OCI-LY1 (cell line): ENCODE measurements around the gene ALG2.

Experiments
- H2AFZ ChIP-seq: fragments of 200-600 bp; sonication (generic), shearing (Covaris generic); 2 replicates; pipeline ENCODE4 v1.6.0; 2014; ENCODE audit warnings: antibody characterized with exemption, mild to moderate bottlenecking, low read length
- H3F3A ChIP-seq: fragments of 200-600 bp; sonication (generic), shearing (Covaris generic); 2 replicates; pipeline ENCODE4 v1.6.0; 2014; ENCODE audit warnings: mild to moderate bottlenecking, antibody characterized with exemption, low read length, moderate library complexity; ENCODE audit not compliant: insufficient read depth
- H3K27ac ChIP-seq: fragments of 200-600 bp; sonication (generic); 2 replicates; pipeline ENCODE4 v1.5.1; 2014; ENCODE audit warnings: low read length, mixed run types, mild to moderate bottlenecking, low read depth; ENCODE audit not compliant: poor library complexity, severe bottlenecking
- H3K27me3 ChIP-seq: fragments of 200-600 bp; sonication (generic); 2 replicates; pipeline ENCODE4 v1.6.0; 2014; ENCODE audit warnings: antibody characterized with exemption, mild to moderate bottlenecking, low read length, moderate library complexity; ENCODE audit not compliant: insufficient read depth
- H3K36me3 ChIP-seq: fragments of 200-600 bp; sonication (generic); 2 replicates; pipeline ENCODE4 v1.6.1; 2014; ENCODE audit warnings: mild to moderate bottlenecking, antibody characterized with exemption, low read length, moderate library complexity, mixed read lengths; ENCODE audit not compliant: insufficient read depth
- H3K4me1 ChIP-seq: fragments of 200-600 bp; sonication (generic); 2 replicates; pipeline ENCODE4 v1.5.1; 2014; ENCODE audit warnings: mild to moderate bottlenecking, low read length, moderate library complexity; ENCODE audit not compliant: insufficient read depth, severe bottlenecking
- H3K4me2 ChIP-seq: fragments of 200-600 bp; sonication (generic), shearing (Covaris generic); 2 replicates; pipeline ENCODE4 v1.6.1; 2014; ENCODE audit warnings: low read length
- H3K4me3 ChIP-seq: fragments of 200-600 bp; sonication (generic); 2 replicates; pipeline ENCODE4 v1.5.1; 2014; ENCODE audit warnings: low read length, low read depth, mild to moderate bottlenecking, mixed read lengths; ENCODE audit not compliant: poor library complexity, severe bottlenecking
- H3K79me2 ChIP-seq: fragments of 200-600 bp; shearing (Covaris generic); 2 replicates; pipeline ENCODE4 v1.6.1; 2016; ENCODE audit warnings: mixed run types, low read length, mixed read lengths; ENCODE audit not compliant: insufficient read depth
- H3K9ac ChIP-seq: fragments of 200-600 bp; sonication (generic), shearing (Covaris generic); 2 replicates; pipeline ENCODE4 v1.6.1; 2014; ENCODE audit warnings: mild to moderate bottlenecking, low read length, mixed read lengths
- H3K9me2 ChIP-seq: fragments of 200-600 bp; sonication (generic), shearing (Covaris generic); 2 replicates; pipeline ENCODE4 v1.6.1; 2014; ENCODE audit warnings: low read depth, mild to moderate bottlenecking, low read length, mixed read lengths
- H3K9me3 ChIP-seq: fragments of 200-600 bp; shearing (Covaris generic); 2 replicates; pipeline ENCODE4 v1.6.1; 2014; ENCODE audit warnings: low read length, mixed read lengths
- H4K20me1 ChIP-seq: fragments of 200-600 bp; sonication (generic), shearing (Covaris generic); 2 replicates; pipeline ENCODE4 v1.6.0; 2016; ENCODE audit warnings: mild to moderate bottlenecking, low read length; ENCODE audit not compliant: insufficient read depth
- EZH2 ChIP-seq: fragments of 200-600 bp; sonication (generic), shearing (Covaris generic); IDR thresholded peaks from 2 replicates; pipeline ENCODE4 v1.8.0; 2017; ENCODE audit warnings: borderline replicate concordance, mixed run types, mild to moderate bottlenecking, antibody characterized with exemption, low read length, moderate library complexity, mixed read lengths
- TF ChIP-seq, protein P1 (sequence below): fragments of 200-600 bp; sonication (generic), shearing (Covaris generic); IDR thresholded peaks from 2 replicates; pipeline ENCODE4 v1.5.1; 2017; ENCODE audit warnings: mild to moderate bottlenecking, antibody characterized with exemption, low read length, moderate library complexity, mixed read lengths

Gene ALG2

GRCh38 chr9:99230206-99230605 is 8.5 kb upstream of the ALG2 start:
- Histone ChIP-seq H4K20me1 (no peaks in the 10 kb centered on the region), H3K4me3 (no peak overlapping the region), H3F3A (no peaks in the 10 kb centered on the region), H3K36me3 (peaks cover 72% of the 10 kb centered on the region), H3K27ac (no peak overlapping the region), H3K79me2 (0 out of 2 replicates have a peak, but pooled peaks cover under 1% of the 10 kb centered on the region), H3K27me3 (no peaks in the 10 kb centered on the region), H3K9ac (no peak overlapping the region), H3K9me3 (no peaks in the 10 kb centered on the region), H2AFZ (no peak overlapping the region), H3K4me1 (peaks cover 40% of the 10 kb centered on the region), H3K4me2 (no peak overlapping the region), H3K9me2 (no peaks in the 10 kb centered on the region)
- TF ChIP-seq, protein P1, sequence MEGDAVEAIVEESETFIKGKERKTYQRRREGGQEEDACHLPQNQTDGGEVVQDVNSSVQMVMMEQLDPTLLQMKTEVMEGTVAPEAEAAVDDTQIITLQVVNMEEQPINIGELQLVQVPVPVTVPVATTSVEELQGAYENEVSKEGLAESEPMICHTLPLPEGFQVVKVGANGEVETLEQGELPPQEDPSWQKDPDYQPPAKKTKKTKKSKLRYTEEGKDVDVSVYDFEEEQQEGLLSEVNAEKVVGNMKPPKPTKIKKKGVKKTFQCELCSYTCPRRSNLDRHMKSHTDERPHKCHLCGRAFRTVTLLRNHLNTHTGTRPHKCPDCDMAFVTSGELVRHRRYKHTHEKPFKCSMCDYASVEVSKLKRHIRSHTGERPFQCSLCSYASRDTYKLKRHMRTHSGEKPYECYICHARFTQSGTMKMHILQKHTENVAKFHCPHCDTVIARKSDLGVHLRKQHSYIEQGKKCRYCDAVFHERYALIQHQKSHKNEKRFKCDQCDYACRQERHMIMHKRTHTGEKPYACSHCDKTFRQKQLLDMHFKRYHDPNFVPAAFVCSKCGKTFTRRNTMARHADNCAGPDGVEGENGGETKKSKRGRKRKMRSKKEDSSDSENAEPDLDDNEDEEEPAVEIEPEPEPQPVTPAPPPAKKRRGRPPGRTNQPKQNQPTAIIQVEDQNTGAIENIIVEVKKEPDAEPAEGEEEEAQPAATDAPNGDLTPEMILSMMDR, result no peak
- no peak for TF ChIP-seq EZH2

DNA sequence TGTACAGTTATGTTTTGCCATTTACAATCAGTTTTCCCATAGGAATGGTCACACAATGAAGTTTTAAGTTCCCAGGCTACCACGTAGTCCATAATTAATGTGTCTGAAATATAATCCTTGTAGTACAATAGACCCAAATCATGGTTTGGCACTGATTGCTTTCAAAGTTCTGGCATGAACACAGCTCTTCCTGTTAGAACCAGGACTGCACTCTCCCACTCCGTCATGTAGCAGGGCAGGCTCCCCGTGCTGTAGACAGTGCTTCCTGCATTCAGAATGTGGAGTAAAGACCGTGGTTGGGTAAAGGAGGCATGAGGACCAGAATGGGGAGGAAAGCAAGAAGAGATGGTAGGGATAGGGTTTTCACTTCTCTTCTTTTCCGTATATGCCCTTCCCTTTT is 4.3 kb upstream of the ALG2 start:
- Histone ChIP-seq H3F3A (no peaks in the 10 kb centered on the region), H3K9me3 (no peaks in the 10 kb centered on the region), H3K27me3 (no peaks in the 10 kb centered on the region), H3K9me2 (no peaks in the 10 kb centered on the region), H2AFZ (no peak overlapping the region), H3K4me3 (no peak overlapping the region), H3K36me3 (peaks cover 64% of the 10 kb centered on the region), H3K27ac (no peak overlapping the region), H3K4me1 (peaks cover 27% of the 10 kb centered on the region), H3K9ac (no peak overlapping the region), H4K20me1 (no peaks in the 10 kb centered on the region), H3K4me2 (no peak overlapping the region), H3K79me2 (peaks cover 33% of the 10 kb centered on the region)
- TF ChIP-seq EZH2, result no peak
- TF ChIP-seq, protein P1, result no peak

DNA sequence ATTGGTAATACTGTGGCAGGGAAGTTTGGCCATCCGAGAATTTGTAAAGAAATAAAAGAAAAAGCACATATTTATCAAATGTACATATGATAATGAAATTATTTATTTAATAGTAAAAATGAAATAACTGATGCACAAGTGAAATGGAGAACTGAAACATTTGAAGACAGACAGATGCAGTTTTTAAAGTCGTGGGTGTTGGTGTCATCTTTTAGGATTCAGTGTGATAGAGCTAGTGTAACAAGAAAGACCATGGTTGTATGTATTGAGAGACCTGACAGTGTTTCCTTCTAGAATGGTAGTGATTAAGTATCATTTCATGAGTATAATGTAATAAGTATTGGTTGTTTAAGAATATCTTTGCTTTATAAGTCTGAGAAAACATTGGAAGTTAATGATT is 2.7 kb upstream of the ALG2 start:
- H4K20me1 ChIP-seq, result no peaks in the 10 kb centered on the region
- H3K9me2 ChIP-seq, result no peaks in the 10 kb centered on the region
- H3K9ac ChIP-seq, result no peak overlapping the region
- peaks cover 50% of the 10 kb centered on the region for H3K79me2 ChIP-seq
- no peak overlapping the region for H3K27ac ChIP-seq
- peak overlapping the region; percentile 95; the same call in 1 of the 2 replicates for H3K4me2 ChIP-seq
- peaks cover 53% of the 10 kb centered on the region for H3K36me3 ChIP-seq
- H2AFZ ChIP-seq, result no peak overlapping the region
- H3K4me1 ChIP-seq, result peaks cover 43% of the 10 kb centered on the region
- H3K4me3 ChIP-seq, result peak overlapping the region; percentile 85
- no peaks in the 10 kb centered on the region for H3F3A ChIP-seq
- no peaks in the 10 kb centered on the region for H3K27me3 ChIP-seq
- H3K9me3 ChIP-seq, result no peaks in the 10 kb centered on the region
- TF ChIP-seq EZH2, result no peak
- TF ChIP-seq, protein P1, result no peak
